ENCODE results near the gene RTKN. TPM values are rescaled to one million over a fixed set of nuclear protein-coding genes. Genes with fewer than 3 reads are reported as not detected.

The RTKN gene
- polyA plus RNA-seq, 3 donors: 0.07 TPM; not detected in 2

DNA sequence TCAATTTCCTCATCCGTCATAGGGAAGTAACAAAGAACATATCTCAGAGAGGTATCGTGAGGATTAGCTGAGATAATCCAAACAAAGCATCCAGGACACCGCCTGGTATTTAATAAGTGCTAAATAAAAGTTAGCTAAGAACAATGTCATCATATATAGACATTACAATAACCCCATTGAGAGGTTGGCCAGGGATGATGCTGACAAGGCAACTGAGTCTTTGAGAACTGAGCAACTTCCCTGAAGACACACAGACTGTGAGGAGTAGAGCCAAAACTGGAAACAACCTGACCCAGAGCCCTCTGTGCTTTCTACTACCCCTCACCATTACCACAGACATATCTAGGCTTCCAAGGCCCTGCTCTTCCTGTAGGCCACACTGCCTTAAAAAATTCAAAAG is 60.0 kb downstream of the RTKN start:
- H3K4me1 Mint-ChIP-seq: peaks cover 16% of the 10 kb centered on the region
- no peak for DNase-seq

DNA sequence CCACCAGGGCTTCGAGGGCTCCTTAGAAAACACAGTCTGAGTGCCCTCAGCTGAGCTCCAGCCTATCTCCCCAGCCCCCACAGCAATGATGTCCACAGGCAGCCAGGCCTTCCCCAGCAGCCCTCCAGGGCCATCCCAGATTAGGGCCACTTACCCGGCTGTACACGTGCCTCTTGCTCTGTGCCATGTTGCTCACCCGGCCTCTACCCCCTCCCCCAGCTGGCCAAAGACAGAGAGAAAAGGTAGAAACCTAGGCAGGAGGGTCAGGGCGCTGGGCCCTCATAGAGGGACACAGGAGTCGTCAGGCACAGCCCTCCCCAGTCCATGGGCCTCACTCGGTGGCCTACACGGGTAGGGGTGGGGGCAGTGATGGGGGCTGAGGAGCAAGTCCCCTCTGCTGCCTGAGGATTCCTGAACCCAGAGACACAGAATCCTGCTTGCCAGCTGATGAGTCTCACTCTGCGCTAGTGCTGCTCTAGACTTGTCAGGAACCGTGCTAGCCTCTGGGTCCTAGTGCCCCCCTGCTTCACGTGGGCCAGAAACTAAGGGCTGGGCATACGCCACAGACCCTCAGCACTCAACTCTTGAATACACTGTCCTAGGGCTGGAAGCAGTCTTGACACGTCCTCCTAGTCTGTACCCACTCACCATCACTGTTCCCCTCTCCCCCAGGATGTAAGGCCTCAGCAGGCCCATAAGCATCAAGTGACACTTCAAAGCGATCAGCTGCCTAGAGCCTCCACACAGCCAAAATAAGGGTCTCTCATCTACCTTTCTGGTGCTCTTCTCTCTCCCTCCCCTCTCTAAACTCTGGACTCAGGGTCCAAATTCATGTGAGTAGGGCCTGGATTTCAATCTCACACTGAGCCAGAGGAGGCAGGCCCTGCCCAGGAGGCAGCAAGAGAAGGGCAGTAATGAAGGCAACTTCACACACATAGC is 61.6 kb downstream of the RTKN start, which contains the start of gene DCTN1:
DCTN1 (minus strand) TSS at position 461 of the 939 bp plus-strand sequence; CDS start at position 187, 274 bp downstream.
- DNase-seq: no peak
- H3K36me3 Mint-ChIP-seq: peaks cover 38 to 57% of the 10 kb centered on the region in 2 donors
- H3K9ac ChIP-seq (ENCODE audit: insufficient read depth, low read length, poor library complexity, severe bottlenecking): peak within 1 kb of the TSS; percentile 27
- WGBS (ENCODE audit: insufficient coverage): 55% methylated on average over 11 of the region's 14 CpGs
- H3K27ac ChIP-seq (ENCODE audit: low read depth in 1 of 2, low read length in 2 of 2): no peak within 1 kb of the TSS
- H4K20me1 ChIP-seq (ENCODE audit: insufficient read depth, low read length): peaks cover 62% of the 10 kb centered on the region
- no peaks in the 10 kb centered on the region for H3K9me3 ChIP-seq (replicated peaks in 1 of 2; ENCODE audit: control insufficient read depth in 1 of 2, insufficient read depth in 1 of 2, low read length in 2 of 2)
- H3K4me3 ChIP-seq (replicated peaks in 1 of 3; ENCODE audit: low read depth in 2 of 3, low read length in 3 of 3): no peak within 1 kb of the TSS
- peaks cover 41% of the 10 kb centered on the region for H3K79me2 ChIP-seq (ENCODE audit: insufficient read depth, low read length)
- no peaks in the 10 kb centered on the region for H3K27me3 ChIP-seq (ENCODE audit: control insufficient read depth in 2 of 2, insufficient read depth in 2 of 2, low read length in 2 of 2)
- H3K4me3 Mint-ChIP-seq: no peak within 1 kb of the TSS
- peaks cover 29 to 56% of the 10 kb centered on the region in 2 donors for H3K36me3 ChIP-seq (replicated peaks in 1 of 2; ENCODE audit: control insufficient read depth in 1 of 2, insufficient read depth in 2 of 2, low read length in 2 of 2)
- no peaks in the 10 kb centered on the region for H3K27me3 Mint-ChIP-seq (ENCODE audit: low read depth in 3 of 3)
- intact Hi-C loops (cut with micrococcal nuclease): no loop called here
- peaks cover 0 to 3% of the 10 kb centered on the region in 2 donors for H3K4me1 ChIP-seq (ENCODE audit: control insufficient read depth in 1 of 2, insufficient read depth in 2 of 2, low read length in 2 of 2)
- peak within 1 kb of the TSS; percentile 14 for H3K4me2 ChIP-seq (replicated peaks; ENCODE audit: extremely low read depth, low read length, poor library complexity, severe bottlenecking)
- H3K27ac Mint-ChIP-seq: peak within 1 kb of the TSS in 5 of 7 donors; percentile 10 to 61 (median 53)
- peaks cover 16% of the 10 kb centered on the region for H3K4me1 Mint-ChIP-seq
- no peaks in the 10 kb centered on the region for H3K9me3 Mint-ChIP-seq
- no peak within 1 kb of the TSS for H2AFZ ChIP-seq (ENCODE audit: insufficient read depth, low read depth, low read length, poor library complexity, severe bottlenecking)
- TF ChIP-seq, protein P1, sequence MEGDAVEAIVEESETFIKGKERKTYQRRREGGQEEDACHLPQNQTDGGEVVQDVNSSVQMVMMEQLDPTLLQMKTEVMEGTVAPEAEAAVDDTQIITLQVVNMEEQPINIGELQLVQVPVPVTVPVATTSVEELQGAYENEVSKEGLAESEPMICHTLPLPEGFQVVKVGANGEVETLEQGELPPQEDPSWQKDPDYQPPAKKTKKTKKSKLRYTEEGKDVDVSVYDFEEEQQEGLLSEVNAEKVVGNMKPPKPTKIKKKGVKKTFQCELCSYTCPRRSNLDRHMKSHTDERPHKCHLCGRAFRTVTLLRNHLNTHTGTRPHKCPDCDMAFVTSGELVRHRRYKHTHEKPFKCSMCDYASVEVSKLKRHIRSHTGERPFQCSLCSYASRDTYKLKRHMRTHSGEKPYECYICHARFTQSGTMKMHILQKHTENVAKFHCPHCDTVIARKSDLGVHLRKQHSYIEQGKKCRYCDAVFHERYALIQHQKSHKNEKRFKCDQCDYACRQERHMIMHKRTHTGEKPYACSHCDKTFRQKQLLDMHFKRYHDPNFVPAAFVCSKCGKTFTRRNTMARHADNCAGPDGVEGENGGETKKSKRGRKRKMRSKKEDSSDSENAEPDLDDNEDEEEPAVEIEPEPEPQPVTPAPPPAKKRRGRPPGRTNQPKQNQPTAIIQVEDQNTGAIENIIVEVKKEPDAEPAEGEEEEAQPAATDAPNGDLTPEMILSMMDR (IDR thresholded peaks at IDR 0.05): no peak

More for the DNA sequence above, 60.0 kb downstream of the RTKN start:
- Mint-ChIP-seq H3K36me3 (peaks cover 26 to 41% of the 10 kb centered on the region in 2 donors), H3K9me3 (no peaks in the 10 kb centered on the region), H3K4me3 (no peak overlapping the region), H3K27me3 (ENCODE audit: low read depth in 3 of 3) (no peaks in the 10 kb centered on the region), H3K27ac (no peak overlapping the region)
- Histone ChIP-seq H3K4me2 (replicated peaks; ENCODE audit: extremely low read depth, low read length, poor library complexity, severe bottlenecking) (no peak overlapping the region), H4K20me1 (ENCODE audit: insufficient read depth, low read length) (peaks cover 77% of the 10 kb centered on the region), H3K27ac (ENCODE audit: low read depth in 1 of 2, low read length in 2 of 2) (no peak overlapping the region), H3K79me2 (ENCODE audit: insufficient read depth, low read length) (peaks cover 51% of the 10 kb centered on the region), H2AFZ (ENCODE audit: insufficient read depth, low read depth, low read length, poor library complexity, severe bottlenecking) (no peak overlapping the region), H3K27me3 (ENCODE audit: control insufficient read depth in 2 of 2, insufficient read depth in 2 of 2, low read length in 2 of 2) (no peaks in the 10 kb centered on the region), H3K9ac (ENCODE audit: insufficient read depth, low read length, poor library complexity, severe bottlenecking) (no peak overlapping the region), H3K4me1 (ENCODE audit: control insufficient read depth in 1 of 2, insufficient read depth in 2 of 2, low read length in 2 of 2) (peaks cover 0 to 3% of the 10 kb centered on the region in 2 donors), H3K9me3 (replicated peaks in 1 of 2; ENCODE audit: control insufficient read depth in 1 of 2, insufficient read depth in 1 of 2, low read length in 2 of 2) (no peaks in the 10 kb centered on the region), H3K36me3 (replicated peaks in 1 of 2; ENCODE audit: control insufficient read depth in 1 of 2, insufficient read depth in 2 of 2, low read length in 2 of 2) (peaks cover 16 to 49% of the 10 kb centered on the region in 2 donors), H3K4me3 (replicated peaks in 1 of 3; ENCODE audit: low read depth in 2 of 3, low read length in 3 of 3) (no peak overlapping the region)
- TF ChIP-seq, protein P1 (IDR thresholded peaks at IDR 0.05): no peak
- intact Hi-C loops (cut with micrococcal nuclease): no loop called here
- no CpG with 5 or more reads among the region's 3 CpGs for WGBS (ENCODE audit: insufficient coverage)
